Iris pigment epithelial cell (primary cell): ENCODE measurements around the gene JADE2.
"Not testable (repeated sequence)": the region's sequence is repeated elsewhere in the genome, so short reads cannot be mapped to it uniquely, and the experiment has no call there.

Source experiments
- DNase-seq: peaks from one replicate; pipeline ENCODE4 v3.0.0-alpha.2; 2011; ENCODE audit warnings: low read depth

JADE2 gene

DNA sequence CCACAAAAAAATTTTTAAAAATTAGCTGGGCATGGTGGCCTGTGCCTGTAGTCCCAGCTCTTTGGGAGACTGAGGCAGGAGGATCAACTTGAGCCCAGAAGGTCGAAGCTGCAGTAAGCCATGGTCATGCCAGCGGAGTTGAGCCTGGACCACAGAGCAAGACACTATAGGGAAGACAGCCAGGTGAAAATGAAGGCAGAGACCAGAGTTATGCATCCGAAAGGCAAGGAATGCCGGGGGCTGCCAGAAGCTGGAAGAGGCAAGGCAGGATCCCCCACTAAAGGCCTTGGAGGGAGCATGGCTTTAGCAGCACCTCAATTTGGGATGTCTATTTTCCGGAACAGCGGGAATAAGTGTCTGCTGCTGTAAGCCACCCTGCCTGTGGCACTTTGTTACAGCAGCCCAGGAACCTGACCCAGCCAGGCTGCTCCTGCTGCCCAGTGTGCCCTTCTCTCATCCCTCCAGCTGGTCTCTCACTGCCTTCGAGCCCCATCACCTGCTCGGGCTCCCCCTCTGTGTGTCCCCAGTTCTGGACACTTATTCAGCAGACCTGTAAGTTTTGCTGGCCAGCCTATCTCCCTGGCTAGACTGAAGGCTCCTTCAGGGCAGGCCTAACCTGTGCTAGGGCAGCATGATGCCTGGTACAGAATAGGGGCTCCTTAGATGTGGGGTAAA, 16.8 kb upstream of the JADE2 start:
- DNase-seq = no peak

DNA sequence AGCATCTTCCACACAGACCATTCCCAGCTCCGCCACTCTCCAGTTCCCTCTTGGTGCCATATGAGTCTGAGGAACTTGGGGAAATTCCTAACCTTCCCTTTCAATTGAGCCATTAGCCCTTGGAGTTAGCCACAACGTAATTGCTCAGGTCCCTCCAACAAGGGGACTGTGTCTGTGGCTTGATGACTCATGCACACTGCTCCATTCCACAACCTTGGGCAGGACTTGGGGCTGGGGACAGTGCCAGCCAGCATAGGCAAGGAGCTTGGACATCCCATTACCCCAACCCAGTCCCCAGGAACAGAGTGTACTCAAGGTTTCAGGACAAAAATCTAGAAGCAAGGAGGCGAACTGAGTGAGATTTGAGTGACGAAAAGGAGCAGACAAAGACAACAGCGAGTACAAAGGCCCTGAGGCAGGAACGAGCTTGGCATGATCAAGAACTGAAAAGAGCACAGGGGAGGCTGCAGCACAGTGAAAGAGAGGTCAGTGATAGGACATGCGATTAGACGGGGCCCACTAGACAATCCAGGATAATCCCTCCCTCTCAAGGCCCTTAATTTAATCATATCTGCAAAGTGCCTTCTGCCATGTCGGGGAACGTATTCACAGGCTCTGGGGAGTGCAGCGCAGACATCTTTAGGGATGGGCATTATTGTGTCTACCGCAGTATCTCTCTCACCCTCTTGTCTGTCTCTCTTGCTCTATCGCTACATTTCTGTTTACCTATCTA, 16.0 kb upstream of the JADE2 start:
- DNase-seq = peak; percentile 15

DNA sequence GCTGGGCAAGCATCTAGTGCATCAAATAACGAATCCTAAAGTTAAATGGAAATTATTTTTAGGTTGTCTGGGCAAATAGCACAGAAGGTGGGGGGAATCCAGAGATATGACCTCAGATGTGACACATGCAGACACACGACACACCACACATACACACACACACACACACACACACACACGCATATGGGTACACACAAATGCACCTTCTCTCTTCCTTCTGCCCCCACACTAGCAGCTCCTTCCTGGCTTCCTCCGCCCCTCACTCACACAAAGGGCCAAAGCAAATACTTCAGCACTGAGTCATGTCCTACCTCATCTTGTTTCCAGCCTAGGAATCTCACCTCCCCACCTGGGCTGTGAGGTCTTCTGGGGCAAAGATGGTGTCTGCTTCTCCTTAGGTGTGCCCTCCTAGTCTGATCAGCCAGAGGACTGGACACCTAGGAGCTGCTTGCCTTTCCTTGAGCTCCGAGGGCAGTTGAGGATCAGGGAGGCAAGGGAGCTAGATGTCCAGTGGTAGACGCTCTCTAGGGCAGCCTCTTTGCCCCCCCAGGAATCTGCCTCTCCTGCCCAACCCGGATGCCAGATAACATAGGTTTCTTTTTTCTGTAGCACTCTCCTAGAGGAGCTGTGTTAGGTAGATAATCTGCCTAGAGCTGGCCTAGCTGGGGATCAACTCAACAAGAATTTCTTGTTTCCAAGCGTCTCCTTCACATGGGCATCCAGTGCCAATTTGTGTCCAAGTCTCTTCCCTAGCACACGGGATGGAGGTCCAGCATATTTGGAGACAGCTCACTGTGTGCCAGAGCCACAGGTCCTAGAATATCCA, 14.3 kb upstream of the JADE2 start:
- DNase-seq = peak; percentile 39

DNA sequence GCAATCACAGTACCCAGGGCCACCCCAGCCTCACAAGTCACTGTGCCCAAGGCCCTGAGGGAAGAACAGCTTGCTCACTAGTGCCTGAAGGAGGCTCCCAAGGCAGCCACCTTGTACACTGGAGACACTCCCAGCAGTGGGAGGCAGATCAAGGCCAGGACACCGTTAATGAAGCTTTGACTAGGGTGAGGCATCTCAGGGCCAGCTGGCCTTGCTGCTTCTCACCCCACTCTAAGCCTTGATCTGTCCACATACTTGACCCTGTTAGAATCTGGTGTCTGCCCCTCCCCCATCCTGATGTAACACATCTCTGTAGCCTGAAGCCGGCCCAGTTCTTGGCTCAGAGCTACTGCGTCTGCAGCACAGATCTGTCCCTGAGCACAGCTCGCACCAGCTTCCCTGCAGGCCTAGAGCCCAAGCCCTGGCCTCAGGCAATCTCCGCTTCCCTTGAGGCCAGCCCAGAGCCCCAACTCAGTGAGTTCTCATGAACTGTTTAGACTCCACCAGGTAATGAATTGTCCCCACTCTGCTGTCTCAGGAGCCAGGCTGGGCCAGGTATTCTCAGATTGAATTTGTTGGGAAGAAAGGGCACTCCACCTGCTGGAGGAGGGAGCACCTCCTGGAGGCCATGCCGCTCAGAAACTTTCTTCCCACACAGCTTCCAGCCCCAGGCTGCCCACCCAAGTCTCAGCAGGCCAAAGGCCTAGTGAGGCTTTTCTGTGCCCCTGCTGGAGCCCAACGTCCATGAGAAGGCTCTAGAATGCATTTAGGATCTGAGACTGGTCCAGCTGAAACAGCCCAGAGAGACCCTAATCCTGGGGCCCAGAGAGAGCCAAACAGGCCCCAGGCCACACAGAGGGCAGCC, 13.4 kb upstream of the JADE2 start:
- peak; percentile 83 for DNase-seq

DNA sequence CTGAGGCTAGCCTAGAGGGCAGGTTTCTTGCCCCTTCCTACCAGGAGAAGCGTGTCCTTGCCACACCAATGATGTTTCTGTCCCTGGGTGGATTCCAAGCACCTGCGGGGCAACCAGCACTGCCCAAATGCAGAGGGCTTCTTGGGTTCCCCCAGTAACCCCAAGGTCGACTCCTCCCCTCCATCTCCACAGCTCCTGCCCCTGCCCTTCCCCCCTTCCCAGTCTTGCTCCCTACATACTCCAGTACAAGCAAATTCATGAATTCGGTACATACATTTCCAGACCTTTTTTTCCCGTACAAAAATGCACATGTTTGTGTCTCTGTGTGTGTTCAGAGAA, 12.8 kb upstream of the JADE2 start:
- DNase-seq = no peak

DNA sequence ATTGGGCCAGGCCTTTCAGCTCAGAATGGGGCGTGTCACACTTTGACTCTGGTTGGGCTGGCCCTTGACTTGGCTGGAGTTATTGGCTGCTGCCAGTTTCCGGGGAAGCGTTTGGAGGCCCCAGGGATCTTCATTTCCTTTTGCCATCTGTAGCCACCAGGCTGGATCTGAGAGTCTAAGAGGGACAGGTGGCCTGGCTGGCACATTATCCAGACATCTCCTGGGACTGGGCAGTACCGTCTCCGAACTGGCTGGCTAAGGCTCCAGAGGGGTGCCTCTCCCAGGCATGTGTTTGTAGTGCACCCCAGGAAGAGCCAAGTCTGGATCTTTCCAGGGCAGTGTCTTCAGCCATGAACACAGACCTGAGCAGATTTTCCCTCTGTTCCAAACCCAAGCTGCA, 9.7 kb upstream of the JADE2 start:
- DNase-seq = no peak

DNA sequence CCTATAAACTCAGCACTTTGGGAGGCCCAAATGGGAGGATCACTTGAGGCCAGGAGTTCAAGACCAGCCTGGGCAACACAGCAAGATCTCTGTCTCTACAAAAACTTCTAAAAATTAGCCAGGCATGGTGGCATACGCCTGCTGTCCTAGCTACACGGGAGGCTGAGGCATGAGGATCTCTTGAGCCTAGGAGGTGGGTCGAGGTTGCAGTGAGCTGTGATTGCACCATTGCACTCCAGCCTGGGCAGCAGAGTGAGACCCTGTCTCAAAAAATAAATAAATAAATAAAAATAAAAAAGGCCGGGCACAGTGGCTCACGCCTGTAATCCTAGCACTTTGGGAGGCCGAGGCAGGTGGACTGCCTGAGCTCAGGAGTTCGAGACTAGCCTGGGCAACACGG, 8.5 kb upstream of the JADE2 start:
- DNase-seq = not testable (repeated sequence)

DNA sequence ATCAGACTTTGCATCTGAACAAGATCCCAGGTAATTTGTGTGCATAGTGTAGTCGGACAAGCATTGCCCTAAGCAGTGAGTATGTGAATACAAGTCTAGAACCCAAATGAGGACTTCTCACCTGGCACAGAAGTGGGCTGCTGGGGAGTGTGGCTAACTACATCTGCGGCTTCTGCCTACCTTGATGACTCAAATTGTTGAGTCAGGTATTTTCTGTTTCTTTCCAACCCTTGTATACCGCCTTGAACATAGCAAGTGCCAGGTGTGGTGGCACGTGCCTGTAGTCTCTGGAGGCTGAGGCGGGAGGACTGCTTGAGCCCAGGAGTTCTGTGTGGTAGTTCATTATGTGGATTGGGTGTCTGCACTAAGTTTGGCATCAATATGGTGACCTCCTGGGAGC, 7.9 kb upstream of the JADE2 start:
- DNase-seq = no peak

DNA sequence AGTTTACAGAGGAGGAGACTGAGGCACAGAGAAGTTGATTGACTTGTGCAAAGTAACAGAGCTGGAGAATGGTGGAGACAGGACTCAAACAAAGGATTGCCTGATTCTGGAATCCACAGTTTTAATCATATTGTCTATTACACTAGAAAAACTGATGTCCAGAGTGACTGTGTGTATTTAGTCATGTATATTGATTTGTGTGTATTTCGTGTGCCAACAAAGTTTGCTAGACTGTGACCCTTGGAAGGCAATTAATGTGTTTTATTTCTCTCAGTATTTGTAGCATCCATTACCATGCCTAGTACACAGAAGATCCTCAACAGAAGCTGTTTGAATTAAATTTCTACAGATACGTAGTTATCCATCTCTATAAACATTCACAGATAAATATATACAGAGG, 5.5 kb upstream of the JADE2 start:
- DNase-seq = no peak

DNA sequence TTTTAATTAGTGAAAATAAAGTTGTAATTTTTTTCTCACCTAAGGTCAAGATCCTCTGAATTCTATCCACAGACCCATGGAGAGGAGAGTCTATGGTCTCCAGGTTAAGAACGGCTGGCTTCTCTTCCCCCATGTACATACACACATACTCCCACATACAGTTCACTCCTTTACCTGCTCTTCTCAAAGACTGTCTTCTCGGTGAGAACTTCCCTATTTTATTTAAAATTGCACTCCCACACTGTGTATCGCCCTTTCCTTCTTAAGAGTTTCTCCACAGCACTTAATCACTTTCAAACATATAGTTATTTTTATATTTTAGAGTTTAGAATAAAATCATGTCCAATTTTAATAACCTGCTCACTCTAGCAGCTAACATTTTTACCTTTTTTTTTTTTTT, 3.6 kb upstream of the JADE2 start:
- no peak for DNase-seq

DNA sequence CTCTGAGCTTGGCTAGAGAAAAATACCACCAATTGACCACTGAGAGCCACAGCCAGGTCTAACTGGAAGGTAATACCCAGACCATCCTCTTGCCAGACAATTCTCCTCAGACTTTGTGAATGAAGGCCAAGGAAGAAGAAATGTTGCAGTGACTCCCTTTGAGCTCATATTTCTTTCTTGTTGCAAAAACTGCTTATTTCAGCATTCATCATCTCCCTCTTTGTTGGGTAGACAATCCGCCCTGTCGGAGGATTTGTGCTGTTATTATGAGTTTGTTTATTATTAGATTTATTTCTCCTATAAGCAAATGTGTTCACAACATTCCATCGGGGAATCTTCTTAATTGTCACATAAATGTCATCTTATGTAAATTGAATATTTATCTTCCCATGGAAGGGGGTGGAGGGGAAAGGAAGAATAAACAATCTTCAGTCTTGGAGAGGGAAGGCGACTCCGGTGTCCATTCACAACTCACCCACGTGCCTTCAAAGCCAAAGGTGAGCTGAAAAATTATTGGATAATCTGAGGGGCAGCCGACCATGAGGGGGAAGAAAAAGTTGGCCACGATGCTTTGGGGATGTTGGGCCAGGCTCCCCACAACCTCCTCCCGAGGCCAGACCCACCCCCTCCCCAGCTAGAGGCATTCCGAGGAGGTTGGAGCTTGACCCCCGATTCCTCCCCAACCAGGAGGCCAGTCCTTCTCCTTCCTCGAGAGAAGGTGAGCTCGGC, 1.8 kb upstream of the JADE2 start:
- DNase-seq = peak; percentile 46

DNA sequence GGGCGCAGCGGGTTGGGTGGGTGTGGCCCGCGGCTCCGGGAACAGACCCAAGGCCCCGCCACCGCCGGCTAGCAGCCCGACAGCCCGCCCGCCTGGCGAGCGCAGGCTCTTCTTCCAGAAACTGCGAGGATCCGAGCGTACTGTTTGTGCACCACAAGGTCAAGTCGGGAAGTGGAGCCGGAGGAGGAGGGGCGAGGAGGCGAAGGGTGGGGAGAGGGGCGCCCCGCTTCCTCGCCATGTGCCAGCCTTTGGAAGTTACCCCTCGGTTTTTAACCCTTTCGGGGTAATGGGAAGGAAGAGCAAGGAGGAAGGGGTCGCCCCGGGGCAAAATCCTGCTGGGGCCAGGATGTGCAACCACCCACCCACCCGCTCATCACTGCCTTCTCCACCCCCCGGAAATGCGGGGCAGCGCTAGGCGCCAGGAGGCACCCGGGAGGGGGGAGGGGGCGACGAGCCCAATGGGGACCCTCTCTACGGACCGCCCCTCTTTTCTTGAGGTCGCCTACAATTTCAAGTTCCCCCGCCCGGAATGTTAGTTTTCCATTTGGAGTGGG, 1.1 kb upstream of the JADE2 start:
- DNase-seq = peak; percentile 77

DNA sequence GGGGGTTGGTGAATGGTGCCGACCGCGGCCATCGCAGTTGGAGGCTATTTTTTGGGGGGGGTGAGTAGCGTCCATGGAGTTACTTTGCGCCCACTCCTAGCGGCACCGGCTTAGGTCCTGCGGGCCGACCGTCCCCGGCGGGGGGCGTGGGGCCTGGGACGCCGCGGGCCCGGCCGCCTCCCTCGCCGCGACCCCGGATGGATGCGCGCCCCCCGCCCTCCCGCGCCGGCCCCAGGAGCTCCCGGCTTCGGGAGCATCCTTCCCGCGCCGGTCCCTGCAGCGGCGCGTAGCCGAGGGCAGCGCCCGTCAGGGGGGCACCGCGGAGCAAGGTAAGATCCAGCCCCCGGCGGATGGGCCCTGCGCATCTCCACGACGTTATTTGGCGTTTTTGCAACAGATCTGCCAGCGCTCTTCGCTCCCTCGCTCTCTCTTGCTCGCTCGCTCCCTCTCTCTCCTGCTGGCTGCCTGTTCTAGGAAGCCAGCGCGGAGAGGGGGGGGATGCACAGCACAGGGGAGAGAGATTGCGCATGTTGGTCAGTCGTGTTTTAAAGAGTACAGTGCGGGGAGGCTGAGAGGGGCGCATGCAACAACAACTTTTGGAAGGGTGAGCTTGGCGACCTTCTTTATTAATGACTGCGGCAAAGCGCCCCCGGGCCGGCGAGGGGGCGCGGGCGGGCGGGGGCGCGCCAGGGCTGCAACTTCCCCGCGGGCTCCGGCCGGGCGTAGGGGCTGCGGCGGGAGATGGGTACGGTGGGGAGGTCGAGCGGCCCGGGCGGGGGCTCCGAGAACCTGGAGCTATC, 413 bp downstream of the JADE2 start:
- DNase-seq = peak; percentile 92

DNA sequence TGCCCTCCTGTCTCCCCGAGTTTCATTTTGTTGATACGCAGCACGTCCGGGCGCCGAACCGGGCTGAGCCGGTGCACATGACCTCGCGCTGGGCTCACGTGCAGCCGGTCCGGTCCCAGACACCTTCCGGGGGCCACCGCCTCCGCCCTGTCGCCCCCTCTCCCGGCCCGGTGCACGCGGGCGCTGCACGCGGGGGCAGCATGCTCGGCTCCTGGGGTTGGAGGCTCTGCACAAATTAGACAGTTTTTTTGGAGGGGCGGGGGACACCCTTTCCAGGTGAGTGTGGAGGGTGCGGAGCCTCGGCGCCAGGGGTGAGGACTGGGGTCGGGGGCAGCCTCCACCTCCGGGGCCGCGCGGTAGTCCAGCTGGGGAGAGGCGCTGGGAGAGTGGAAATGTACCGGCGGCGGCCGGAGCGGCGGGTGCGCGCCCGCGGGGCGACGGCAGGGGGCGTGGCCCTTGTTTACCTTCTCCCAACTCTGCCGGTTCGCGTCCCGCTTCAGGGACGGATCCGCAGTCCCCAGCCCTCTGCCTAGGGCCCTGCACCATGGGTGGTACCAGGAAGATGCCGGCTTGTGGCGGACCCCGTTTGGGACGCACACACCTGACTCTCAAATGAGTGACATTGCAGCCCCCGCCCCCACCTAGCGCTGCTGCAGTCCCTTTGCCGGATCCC, 1.1 kb downstream of the JADE2 start:
- peak; percentile 70 for DNase-seq

DNA sequence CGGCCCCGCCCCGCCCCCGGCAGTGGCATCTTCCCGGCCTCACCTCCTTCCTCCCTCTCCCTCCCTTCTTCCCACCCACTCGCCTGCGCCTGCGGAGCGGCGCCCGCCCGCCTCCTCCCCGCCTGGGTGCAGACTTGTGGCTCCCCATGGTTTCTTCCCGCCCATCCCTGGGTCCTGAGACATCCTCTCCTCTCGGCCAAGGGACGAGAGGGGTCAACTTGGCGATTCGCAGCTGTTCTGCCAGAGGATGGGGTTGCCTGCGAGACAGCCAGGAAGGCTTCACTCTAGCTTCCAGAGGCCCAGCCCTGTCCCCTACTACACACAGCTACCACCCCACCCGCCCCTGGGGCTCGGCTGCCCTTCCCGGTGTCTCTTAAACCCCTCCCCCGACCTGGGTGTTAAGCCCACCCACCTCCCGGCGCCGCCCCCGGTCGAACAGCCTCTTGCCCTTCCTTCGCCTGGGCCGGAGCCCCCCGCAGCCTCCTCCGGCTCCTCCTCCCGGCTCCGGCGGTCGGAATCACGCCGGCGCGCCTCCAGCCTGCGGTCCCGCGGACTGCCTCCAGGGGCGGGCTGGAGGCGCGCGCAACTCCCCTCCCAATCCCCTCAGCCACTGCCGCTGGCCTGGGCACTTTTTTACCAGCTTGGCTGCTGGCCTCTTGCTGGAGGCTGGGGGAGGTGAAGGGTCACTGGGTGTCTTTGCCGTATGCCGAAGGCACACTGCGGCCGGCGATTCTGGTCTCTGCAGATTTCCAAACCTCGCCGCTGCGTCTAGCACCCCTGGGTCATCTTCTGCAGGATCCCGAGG, 1.9 kb downstream of the JADE2 start:
- DNase-seq = peak; percentile 93

DNA sequence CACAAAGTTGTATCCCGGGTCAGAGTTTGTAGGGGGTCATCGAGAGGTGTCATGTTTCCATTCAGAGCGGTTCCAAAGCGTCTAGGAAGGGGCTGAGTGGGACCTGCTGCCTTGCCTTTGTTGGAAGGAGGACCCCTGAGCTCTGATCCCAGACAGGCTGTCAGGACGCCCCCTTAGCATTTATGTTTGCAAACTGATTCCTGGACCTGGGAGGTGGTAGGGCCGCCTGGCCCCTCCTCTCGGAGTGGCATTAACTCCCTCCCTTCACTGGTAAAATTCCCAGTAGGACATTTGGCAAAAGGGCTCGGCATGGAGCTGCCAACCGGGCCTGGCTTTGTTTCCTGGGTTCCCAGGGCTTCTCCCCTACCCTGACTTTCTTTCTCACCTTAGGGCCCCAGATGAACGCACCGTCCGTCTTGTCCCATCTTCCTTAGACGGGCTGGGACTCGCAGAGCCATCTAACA, 2.5 kb downstream of the JADE2 start:
- DNase-seq = no peak

DNA sequence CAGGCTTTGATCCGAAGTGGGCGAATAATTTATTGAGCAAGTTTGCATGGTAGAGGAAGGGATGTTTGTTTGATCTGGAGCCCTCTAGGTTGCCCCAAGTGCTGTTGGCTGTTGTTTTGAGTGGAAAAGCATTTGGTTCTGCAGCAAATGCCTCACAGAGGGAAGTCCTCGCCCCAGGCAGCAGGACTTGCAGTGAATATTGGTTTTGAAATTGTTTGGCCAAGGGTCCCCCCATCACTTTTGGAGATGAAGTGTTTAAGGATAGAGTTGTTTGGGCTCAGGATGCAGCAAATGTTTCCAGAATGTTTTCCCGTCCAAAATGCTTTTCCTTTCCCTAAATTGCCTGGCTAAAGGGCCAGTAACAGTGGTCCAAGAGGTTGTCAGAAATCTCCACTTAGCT, 3.1 kb downstream of the JADE2 start:
- no peak for DNase-seq

DNA sequence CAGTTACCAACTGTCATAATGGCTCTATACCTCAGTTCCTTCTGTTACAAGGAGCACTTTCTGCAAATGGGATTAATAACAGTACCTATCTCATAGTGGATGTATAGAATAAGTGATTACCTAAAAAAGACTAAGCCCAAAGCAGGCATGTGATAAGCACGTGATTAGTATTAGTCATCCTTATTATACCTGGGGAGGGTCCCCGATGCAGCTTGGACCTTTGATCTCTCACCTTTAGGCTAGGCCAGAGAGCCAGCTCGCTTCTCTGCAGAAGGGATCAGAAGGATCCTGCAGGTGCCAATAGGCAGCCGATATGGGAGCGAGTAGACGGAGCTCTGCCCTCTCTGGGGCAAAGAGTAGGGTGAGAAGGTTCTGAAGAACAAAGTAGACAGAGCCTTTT, 4.0 kb downstream of the JADE2 start:
- DNase-seq = no peak
